Mucosa of rectum (tissue), 2 donors: ENCODE data around the gene MALRD1.

Source experiments
- H3K27ac ChIP-seq, 2 donors: one replicate each; pipeline ENCODE4 v1.7.0; 2013; ENCODE audit warnings: inconsistent platforms in 2 of 2, low read depth in 2 of 2, low read length in 2 of 2
- H3K27me3 ChIP-seq, 2 donors: one replicate each; pipeline ENCODE4 v1.7.0; 2013; ENCODE audit warnings: low read length in 2 of 2; ENCODE audit not compliant: control insufficient read depth in 2 of 2, insufficient read depth in 2 of 2
- H3K36me3 ChIP-seq, 2 donors: one replicate each; pipeline ENCODE4 v1.7.0; 2013; ENCODE audit warnings: low read length in 2 of 2; ENCODE audit not compliant: control insufficient read depth in 2 of 2, insufficient read depth in 2 of 2
- H3K4me1 ChIP-seq, 2 donors: one replicate each; pipeline ENCODE4 v1.7.0; 2013; ENCODE audit warnings: low read length in 2 of 2, mild to moderate bottlenecking in 1 of 2; ENCODE audit not compliant: control insufficient read depth in 2 of 2, insufficient read depth in 2 of 2
- H3K4me3 ChIP-seq, 2 donors: one replicate each; pipeline ENCODE4 v1.7.0; 2013; ENCODE audit warnings: low read length in 2 of 2
- H3K9ac ChIP-seq, 2 donors: one replicate each; pipeline ENCODE4 v1.7.0; 2013; ENCODE audit warnings: low read length in 2 of 2, low read depth in 1 of 2, mild to moderate bottlenecking in 1 of 2
- H3K9me3 ChIP-seq, 2 donors: one replicate each; pipeline ENCODE4 v1.7.0; 2013; ENCODE audit warnings: low read length in 2 of 2; ENCODE audit not compliant: control insufficient read depth in 2 of 2
- donor health status: healthy.
- donor health status: Normal muscosa, but diverticular disease.

Gene MALRD1

GRCh38 chr10:19144206-19144605 lies 95.6 kb downstream of the MALRD1 start:
- Histone ChIP-seq H3K9me3 (no peaks in the 10 kb centered on the region), H3K4me1 (no peaks in the 10 kb centered on the region), H3K4me3 (no peak overlapping the region), H3K9ac (no peak overlapping the region), H3K36me3 (no peaks in the 10 kb centered on the region), H3K27me3 (no peaks in the 10 kb centered on the region), H3K27ac (no peak overlapping the region)

DNA sequence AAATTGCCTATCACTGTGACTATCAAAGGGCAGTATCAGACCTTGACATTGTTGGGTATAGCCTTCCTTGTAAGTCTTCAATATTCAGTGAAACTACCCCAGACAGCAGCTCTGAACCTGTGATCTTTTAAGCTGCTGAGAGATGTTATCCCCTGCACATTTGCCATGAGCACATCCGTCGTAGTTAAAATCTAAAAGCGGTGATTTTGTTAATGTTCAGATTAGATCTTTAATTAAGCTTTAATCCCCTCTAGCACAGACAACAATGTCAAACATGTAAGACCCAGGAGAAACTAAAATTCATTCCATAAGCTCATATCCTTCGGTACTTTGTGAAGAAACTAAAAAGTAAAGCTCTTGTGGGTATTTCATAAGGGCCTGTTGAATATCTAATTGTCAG lies 105.8 kb downstream of the MALRD1 start:
- H3K4me3 ChIP-seq = no peak overlapping the region
- no peaks in the 10 kb centered on the region for H3K9me3 ChIP-seq
- no peaks in the 10 kb centered on the region for H3K27me3 ChIP-seq
- peaks cover 0 to 3% of the 10 kb centered on the region in 2 donors for H3K4me1 ChIP-seq
- no peak overlapping the region for H3K9ac ChIP-seq
- no peak overlapping the region for H3K27ac ChIP-seq
- H3K36me3 ChIP-seq = no peaks in the 10 kb centered on the region

DNA sequence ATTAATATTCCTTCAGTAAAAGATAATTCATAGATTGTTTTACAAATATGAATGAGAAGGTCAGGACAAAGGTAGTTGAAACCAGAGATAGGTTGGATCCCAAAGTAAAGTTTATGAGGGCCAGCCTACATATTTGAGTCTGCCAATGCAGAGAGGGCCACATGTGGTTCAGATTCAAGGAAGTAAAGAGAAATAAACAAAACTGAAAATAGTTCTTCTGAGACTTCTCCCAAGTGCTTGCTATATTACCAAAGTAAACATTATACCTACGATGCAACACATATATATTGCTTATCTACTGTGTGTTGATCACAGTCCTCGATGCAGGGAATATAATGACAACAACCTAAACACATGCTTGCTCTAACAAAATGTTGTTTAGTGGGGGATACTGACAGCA lies 109.8 kb downstream of the MALRD1 start:
- Histone ChIP-seq H3K36me3 (no peaks in the 10 kb centered on the region), H3K4me1 (peaks cover 0 to 3% of the 10 kb centered on the region in 2 donors), H3K9me3 (no peaks in the 10 kb centered on the region), H3K9ac (no peak overlapping the region), H3K27me3 (no peaks in the 10 kb centered on the region), H3K27ac (no peak overlapping the region), H3K4me3 (no peak overlapping the region)

DNA sequence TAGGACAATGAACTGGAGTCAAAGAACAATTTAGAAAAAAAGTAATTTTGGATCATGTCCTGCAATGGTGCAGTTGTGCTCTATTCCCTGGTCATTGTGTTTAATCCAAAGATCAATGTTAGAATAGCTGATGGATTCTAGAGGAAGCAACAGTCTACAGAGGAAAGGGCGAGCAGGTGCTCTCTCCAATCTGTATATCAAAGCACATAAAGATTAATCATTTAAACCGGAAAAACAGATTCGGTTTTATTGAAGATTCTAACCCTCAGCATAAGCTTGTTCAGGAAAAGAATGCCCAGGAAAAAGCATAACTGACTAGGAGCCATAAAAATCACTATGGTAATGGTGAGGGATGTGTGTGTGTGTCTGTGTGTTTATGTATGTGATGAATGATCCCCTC lies 110.3 kb downstream of the MALRD1 start:
- H3K9me3 ChIP-seq = no peaks in the 10 kb centered on the region
- no peak overlapping the region for H3K4me3 ChIP-seq
- H3K36me3 ChIP-seq = no peaks in the 10 kb centered on the region
- no peak overlapping the region for H3K9ac ChIP-seq
- peaks cover 0 to 3% of the 10 kb centered on the region in 2 donors for H3K4me1 ChIP-seq
- H3K27me3 ChIP-seq = no peaks in the 10 kb centered on the region
- no peak overlapping the region for H3K27ac ChIP-seq

GRCh38 chr10:19164461-19164860 lies 115.9 kb downstream of the MALRD1 start:
- Histone ChIP-seq H3K9me3 (no peaks in the 10 kb centered on the region), H3K27me3 (no peaks in the 10 kb centered on the region), H3K4me3 (no peak overlapping the region), H3K27ac (no peak overlapping the region), H3K4me1 (no peaks in the 10 kb centered on the region), H3K36me3 (no peaks in the 10 kb centered on the region), H3K9ac (no peak overlapping the region)

GRCh38 chr10:19168584-19168983 lies 120.0 kb downstream of the MALRD1 start:
- Histone ChIP-seq H3K36me3 (no peaks in the 10 kb centered on the region), H3K9me3 (no peaks in the 10 kb centered on the region), H3K4me3 (no peak overlapping the region), H3K9ac (no peak overlapping the region), H3K27me3 (no peaks in the 10 kb centered on the region), H3K27ac (no peak overlapping the region), H3K4me1 (no peaks in the 10 kb centered on the region)

DNA sequence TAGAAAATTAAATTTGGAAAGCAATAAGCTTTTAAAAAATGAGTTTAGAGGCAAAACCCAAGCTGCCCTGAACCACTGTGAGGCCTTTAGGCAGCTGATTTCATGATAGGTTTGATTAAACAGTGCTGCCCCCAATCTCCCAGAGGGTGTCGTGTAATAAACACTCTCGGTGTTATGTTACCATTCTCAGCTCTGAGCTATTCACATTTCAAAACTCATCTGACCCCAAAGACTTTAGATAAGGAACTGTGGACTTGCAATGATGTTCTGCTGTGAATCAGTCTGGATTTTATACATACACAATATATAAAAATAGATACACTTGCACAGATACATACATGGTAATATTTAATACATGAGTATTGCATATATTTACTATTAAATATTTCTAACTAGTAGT lies 120.4 kb downstream of the MALRD1 start:
- H3K27ac ChIP-seq = no peak overlapping the region
- no peaks in the 10 kb centered on the region for H3K27me3 ChIP-seq
- H3K4me1 ChIP-seq = no peaks in the 10 kb centered on the region
- no peak overlapping the region for H3K4me3 ChIP-seq
- H3K36me3 ChIP-seq = no peaks in the 10 kb centered on the region
- H3K9ac ChIP-seq = no peak overlapping the region
- no peaks in the 10 kb centered on the region for H3K9me3 ChIP-seq

DNA sequence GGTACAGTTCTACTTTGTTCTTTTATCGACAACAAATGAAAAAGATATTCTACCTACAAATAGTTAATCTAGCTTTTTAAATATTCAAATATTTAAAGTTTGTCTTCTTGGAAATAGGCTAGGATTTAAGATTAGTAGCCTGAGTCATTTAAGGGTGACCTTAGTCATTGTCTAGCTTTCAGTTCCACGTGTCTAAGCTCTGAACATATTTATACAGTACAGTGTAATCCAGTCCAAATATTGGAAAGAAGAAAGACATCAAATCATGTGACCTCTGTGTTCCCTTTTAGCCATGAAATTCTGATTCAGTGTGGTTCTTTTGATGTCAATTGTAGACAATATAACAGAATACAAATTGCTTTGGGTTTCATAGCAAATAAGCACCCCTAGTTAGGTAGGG lies 121.1 kb downstream of the MALRD1 start:
- H3K27me3 ChIP-seq = no peaks in the 10 kb centered on the region
- no peak overlapping the region for H3K4me3 ChIP-seq
- no peak overlapping the region for H3K9ac ChIP-seq
- H3K4me1 ChIP-seq = no peaks in the 10 kb centered on the region
- no peak overlapping the region for H3K27ac ChIP-seq
- H3K36me3 ChIP-seq = no peaks in the 10 kb centered on the region
- H3K9me3 ChIP-seq = no peaks in the 10 kb centered on the region

- Histone ChIP-seq H3K36me3 (no peaks in the 10 kb centered on the region), H3K9ac (no peak overlapping the region), H3K4me1 (no peaks in the 10 kb centered on the region), H3K27me3 (no peaks in the 10 kb centered on the region), H3K27ac (no peak overlapping the region), H3K4me3 (no peak overlapping the region), H3K9me3 (no peaks in the 10 kb centered on the region)
Measured at GRCh38 chr10:19178675-19179074, 130.1 kb downstream of the MALRD1 start.

DNA sequence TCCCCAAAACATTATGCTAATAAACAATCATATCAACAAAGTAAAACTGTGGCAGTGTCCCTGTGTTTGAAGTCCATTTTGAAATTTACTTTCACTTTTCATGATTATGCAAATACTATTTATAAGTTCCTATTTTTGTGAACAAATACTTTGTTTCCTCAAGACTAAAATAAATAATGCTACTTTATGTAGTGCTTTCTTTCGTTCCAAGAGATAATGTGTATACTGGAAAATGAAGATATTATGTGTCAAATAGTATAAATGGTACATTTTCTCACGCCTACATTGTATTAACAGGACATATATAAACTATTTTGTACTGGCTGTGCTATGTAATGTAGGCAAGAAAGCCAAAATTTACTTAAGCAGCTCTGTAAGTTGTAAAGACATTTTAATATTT lies 136.3 kb downstream of the MALRD1 start:
- Histone ChIP-seq H3K4me3 (no peak overlapping the region), H3K27ac (no peak overlapping the region), H3K9me3 (no peaks in the 10 kb centered on the region), H3K36me3 (no peaks in the 10 kb centered on the region), H3K4me1 (no peaks in the 10 kb centered on the region), H3K9ac (no peak overlapping the region), H3K27me3 (no peaks in the 10 kb centered on the region)

DNA sequence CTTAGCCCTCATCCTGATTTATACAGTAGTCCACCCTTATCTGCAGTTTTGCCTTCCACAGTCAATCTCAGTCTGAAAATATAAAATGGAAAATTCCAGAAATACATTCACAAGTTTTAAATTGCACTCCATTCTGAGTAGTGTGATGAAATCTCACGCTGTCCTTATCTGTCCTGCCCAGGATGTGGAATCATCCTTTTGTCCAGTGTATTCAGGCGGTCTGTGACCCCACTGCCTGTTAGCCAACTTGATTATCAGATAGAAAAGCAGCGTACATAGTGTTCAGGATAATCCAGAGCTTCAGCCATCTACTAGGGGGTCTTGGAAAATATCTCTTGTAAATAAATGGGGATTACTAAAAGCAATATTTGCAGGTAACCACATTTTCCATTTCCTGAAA lies 146.3 kb downstream of the MALRD1 start:
- H3K9ac ChIP-seq = no peak overlapping the region
- no peaks in the 10 kb centered on the region for H3K9me3 ChIP-seq
- H3K4me1 ChIP-seq = no peaks in the 10 kb centered on the region
- no peak overlapping the region for H3K27ac ChIP-seq
- H3K4me3 ChIP-seq = no peak overlapping the region
- H3K36me3 ChIP-seq = no peaks in the 10 kb centered on the region
- no peaks in the 10 kb centered on the region for H3K27me3 ChIP-seq
